PC-3 (cell line): Measurements from ENCODE around the gene UBQLN1. TPM values are rescaled to one million over a fixed set of nuclear protein-coding genes. Genes with fewer than 3 reads are reported as not detected.

ENCODE experiments used
- ATAC-seq: fragments of 200-7000 bp; cut with Tn5 transposase; 2 replicates; pipeline ENCODE4 v1.9.1; 2020; ENCODE audit warnings: mild to moderate bottlenecking, moderate library complexity
- BruUV-seq: library from RNA; stranded (reverse); fragments of 400-500 nt; replicated peaks from 2 replicates; lab custom pipeline; 2021; lab: Mats Ljungman, UMichigan
- CTCF ChIA-PET: fragments of 300-600 bp; sonication (Branson Sonifier 250); formaldehyde crosslinking; loops from one replicate; lab custom pipeline; 2022; ENCODE audit warnings: antibody characterized with exemption; lab: Charles Lee
- POLR2A ChIA-PET: fragments of 300-600 bp; sonication (Branson Sonifier 250); formaldehyde crosslinking; loops from one replicate; lab custom pipeline; 2022; ENCODE audit warnings: antibody characterized with exemption; ENCODE audit not compliant: unreplicated experiment; lab: Charles Lee
- DNase-seq: peaks from one replicate; pipeline ENCODE4 v3.0.0-alpha.2; 2015
- H2AFZ ChIP-seq: fragments of 300-600 bp; sonication (generic); 2 replicates; pipeline ENCODE4 v1.6.0; 2016; ENCODE audit warnings: antibody characterized with exemption, low read length
- H3F3A ChIP-seq: fragments of 300-600 bp; sonication (generic); one replicate; pipeline ENCODE4 v1.6.0; 2017; ENCODE audit warnings: antibody characterized with exemption, low read length, control low read depth, mild to moderate bottlenecking; ENCODE audit not compliant: unreplicated experiment
- H3K27ac ChIP-seq: fragments of 300-600 bp; sonication (generic); 2 replicates; pipeline ENCODE4 v1.5.1; 2016; ENCODE audit warnings: mild to moderate bottlenecking, low read length
- H3K27me3 ChIP-seq: fragments of 300-600 bp; sonication (generic); 2 replicates; pipeline ENCODE4 v1.6.1; 2016; ENCODE audit warnings: low read length, mixed read lengths
- H3K36me3 ChIP-seq: fragments of 300-600 bp; sonication (generic); 2 replicates; pipeline ENCODE4 v1.6.1; 2016; ENCODE audit warnings: low read depth, mixed run types, low read length, mixed read lengths
- H3K4me1 ChIP-seq: fragments of 300-600 bp; sonication (generic); 2 replicates; pipeline ENCODE4 v1.5.1; 2016; ENCODE audit warnings: low read length; ENCODE audit not compliant: insufficient read depth
- H3K4me2 ChIP-seq: fragments of 300-600 bp; sonication (generic); 2 replicates; pipeline ENCODE4 v1.6.0; 2016; ENCODE audit warnings: low read length
- H3K4me3 ChIP-seq: fragments of 300-600 bp; sonication (generic); 2 replicates; pipeline ENCODE4 v1.5.1; 2016; ENCODE audit warnings: mild to moderate bottlenecking, low read length, mixed read lengths
- H3K79me2 ChIP-seq: fragments of 300-600 bp; sonication (generic); 2 replicates; pipeline ENCODE4 v1.6.1; 2017; ENCODE audit warnings: low read length, mixed read lengths
- H3K9ac ChIP-seq: fragments of 300-600 bp; sonication (generic); 2 replicates; pipeline ENCODE4 v1.6.0; 2016; ENCODE audit warnings: mild to moderate bottlenecking, low read length
- H3K9me2 ChIP-seq: fragments of 300-600 bp; sonication (generic); replicated peaks from 2 replicates; pipeline ENCODE4 v1.6.1; 2016; ENCODE audit warnings: mixed run types, low read length, mixed read lengths
- H3K9me3 ChIP-seq: fragments of 300-600 bp; sonication (generic); 2 replicates; pipeline ENCODE4 v1.6.1; 2016; ENCODE audit warnings: low read length, mixed read lengths
- H4K20me1 ChIP-seq: fragments of 300-600 bp; sonication (generic); 2 replicates; pipeline ENCODE4 v1.6.1; 2016; ENCODE audit warnings: low read length, mixed read lengths
- CTCF ChIP-seq: fragments of 300-600 bp; sonication (generic); conservative IDR thresholded peaks from 2 replicates; pipeline ENCODE4 v1.5.1; 2017; ENCODE audit warnings: antibody characterized with exemption, low read depth, mild to moderate bottlenecking, low read length
- EZH2 ChIP-seq: fragments of 300-600 bp; sonication (generic); IDR thresholded peaks from one replicate; pipeline ENCODE4 v1.6.1; 2017; ENCODE audit warnings: antibody characterized with exemption, mild to moderate bottlenecking, low read length; ENCODE audit not compliant: unreplicated experiment
- EZH2phosphoT487 ChIP-seq: fragments of 300-600 bp; sonication (generic); IDR thresholded peaks from 2 replicates; pipeline ENCODE4 v1.6.1; 2018; ENCODE audit warnings: mild to moderate bottlenecking, antibody characterized with exemption, low read length, borderline replicate concordance
- intact Hi-C: fragments of 100-400 bp; cut with micrococcal nuclease; formaldehyde crosslinking; loops from 2 replicates; pipeline ENCODE4 v1.9.0; 2023
- total RNA-seq: library from RNA; depleted of rRNA; stranded (reverse); fragments of >200 nt; gene quantifications from 2 replicates; pipeline ENCODE4 v1.2.3, GENCODE V29; 2014

UBQLN1 gene
- total RNA-seq, 1 experiment from 2014 or later = 105 TPM

- H3K27ac ChIP-seq = no peak overlapping the region
- H3K79me2 ChIP-seq = no peaks in the 10 kb centered on the region
- no peaks in the 10 kb centered on the region for H3K9me3 ChIP-seq
- no TSS peak for BruUV-seq
- H3K4me2 ChIP-seq = no peak overlapping the region
- no peaks in the 10 kb centered on the region for H3K27me3 ChIP-seq
- DNase-seq (no peak), ATAC-seq (no peak)
- no peak overlapping the region for H2AFZ ChIP-seq
- no peaks in the 10 kb centered on the region for H3K36me3 ChIP-seq
- H3F3A ChIP-seq = no peaks in the 10 kb centered on the region
- H3K9me2 ChIP-seq = no peaks in the 10 kb centered on the region
- H4K20me1 ChIP-seq = no peaks in the 10 kb centered on the region
- peaks cover 6% of the 10 kb centered on the region; the same call in 1 of the 2 replicates for H3K4me1 ChIP-seq
- no peak overlapping the region for H3K9ac ChIP-seq
- POLR2A ChIA-PET = no interaction called here
- intact Hi-C loops = no loop called here
- CTCF ChIA-PET = no interaction called here
- TF ChIP-seq EZH2phosphoT487 (no peak), EZH2 (no peak), CTCF (no peak)
- no peak overlapping the region for H3K4me3 ChIP-seq
Observed at GRCh38 chr9:83628540-83628939, 79.2 kb downstream of the UBQLN1 start.

- no peaks in the 10 kb centered on the region for H3F3A ChIP-seq
Observed at GRCh38 chr9:83625178-83625577, 82.6 kb downstream of the UBQLN1 start.

More at GRCh38 chr9:83625178-83625577, 82.6 kb downstream of the UBQLN1 start:
- no peaks in the 10 kb centered on the region for H3K27me3 ChIP-seq
- H3K4me3 ChIP-seq = no peak overlapping the region
- no peaks in the 10 kb centered on the region for H3K79me2 ChIP-seq
- ChIA-PET CTCF (no interaction called here), POLR2A (no interaction called here)
- no peak for DNase-seq
- peaks cover 9% of the 10 kb centered on the region; the same call in 1 of the 2 replicates for H3K4me1 ChIP-seq
- no peak overlapping the region for H2AFZ ChIP-seq
- no peaks in the 10 kb centered on the region for H3K9me2 ChIP-seq
- no peak overlapping the region for H3K9ac ChIP-seq
- ATAC-seq = no peak
- H3K36me3 ChIP-seq = no peaks in the 10 kb centered on the region
- H4K20me1 ChIP-seq = no peaks in the 10 kb centered on the region
- H3K9me3 ChIP-seq = no peaks in the 10 kb centered on the region
- H3K4me2 ChIP-seq = no peak overlapping the region
- intact Hi-C loops = no loop called here
- no TSS peak for BruUV-seq
- TF ChIP-seq EZH2 (no peak), EZH2phosphoT487 (no peak), CTCF (no peak)
- H3K27ac ChIP-seq = no peak overlapping the region
